SH-SY5Y (cell line): ENCODE measurements around the gene AURKB.

Source experiments
- GATA2 ChIP-seq: IDR thresholded peaks from 2 replicates; pipeline ENCODE4 v1.6.1; 2011; ENCODE audit warnings: mild to moderate bottlenecking, low read depth, low read length
- GATA3 ChIP-seq: IDR thresholded peaks from 2 replicates; pipeline ENCODE4 v1.6.1; 2011; ENCODE audit warnings: low read depth, mild to moderate bottlenecking, low read length, moderate library complexity

DNA sequence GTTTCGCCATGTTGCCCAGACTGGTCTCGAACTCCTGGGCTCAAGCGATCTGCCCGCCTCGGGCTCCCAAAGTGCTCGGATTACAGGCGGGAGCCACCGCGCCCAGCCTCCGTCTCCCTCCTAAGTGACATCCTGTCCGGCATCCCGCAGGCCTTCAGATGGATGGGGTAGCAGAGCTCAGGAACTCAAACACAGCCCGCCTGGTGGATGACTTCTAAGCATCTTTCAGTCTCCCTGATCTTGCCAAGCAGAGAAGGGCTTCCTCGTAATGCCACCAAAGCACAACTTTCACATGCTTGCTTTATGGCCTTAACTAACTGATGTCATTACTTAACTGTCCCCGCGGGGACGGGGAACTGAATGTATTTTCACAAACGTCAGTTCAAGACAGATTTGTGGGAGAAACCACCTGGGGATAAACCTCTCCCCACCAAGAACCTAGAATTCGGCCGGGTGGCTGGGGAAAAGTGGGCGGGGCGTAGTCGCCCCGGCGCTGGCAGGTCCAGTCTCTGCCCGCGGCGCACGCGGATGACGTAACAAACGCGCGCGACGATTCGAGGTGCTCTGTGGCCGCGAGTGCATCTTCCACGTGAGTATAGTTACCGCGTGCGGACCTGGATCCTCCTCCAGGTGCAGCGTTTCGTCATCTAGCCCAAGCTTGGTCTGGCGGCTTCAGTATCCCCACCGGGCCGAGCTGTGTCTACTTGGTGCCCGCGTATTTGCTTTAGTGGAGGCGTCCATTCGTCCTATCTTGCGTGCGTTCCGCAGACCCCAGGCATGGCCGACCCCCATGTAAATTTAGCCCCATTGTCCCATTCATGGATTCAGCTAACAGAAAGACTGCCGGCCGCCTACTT, 38.6 kb upstream of the AURKB start, which contains the start of gene PFAS:
- no peak for TF ChIP-seq GATA2
- no peak for TF ChIP-seq GATA3
